PC-3 (cell line): ENCODE data around the gene FGFRL1. TPM values are rescaled to one million over a fixed set of nuclear protein-coding genes. Genes with fewer than 3 reads are reported as not detected.

Source experiments
- ATAC-seq: fragments of 200-7000 bp; cut with Tn5 transposase; 2 replicates; pipeline ENCODE4 v1.9.1; 2020; ENCODE audit warnings: mild to moderate bottlenecking, moderate library complexity
- BruUV-seq: library from RNA; stranded (reverse); fragments of 400-500 nt; replicated peaks from 2 replicates; lab custom pipeline; 2021; lab: Mats Ljungman, UMichigan
- CTCF ChIA-PET: fragments of 300-600 bp; sonication (Branson Sonifier 250); formaldehyde crosslinking; loops from one replicate; lab custom pipeline; 2022; ENCODE audit warnings: antibody characterized with exemption; lab: Charles Lee
- POLR2A ChIA-PET: fragments of 300-600 bp; sonication (Branson Sonifier 250); formaldehyde crosslinking; loops from one replicate; lab custom pipeline; 2022; ENCODE audit warnings: antibody characterized with exemption; ENCODE audit not compliant: unreplicated experiment; lab: Charles Lee
- DNase-seq: peaks from one replicate; pipeline ENCODE4 v3.0.0-alpha.2; 2015
- H2AFZ ChIP-seq: fragments of 300-600 bp; sonication (generic); 2 replicates; pipeline ENCODE4 v1.6.0; 2016; ENCODE audit warnings: antibody characterized with exemption, low read length
- H3F3A ChIP-seq: fragments of 300-600 bp; sonication (generic); one replicate; pipeline ENCODE4 v1.6.0; 2017; ENCODE audit warnings: antibody characterized with exemption, low read length, control low read depth, mild to moderate bottlenecking; ENCODE audit not compliant: unreplicated experiment
- H3K27ac ChIP-seq: fragments of 300-600 bp; sonication (generic); 2 replicates; pipeline ENCODE4 v1.5.1; 2016; ENCODE audit warnings: mild to moderate bottlenecking, low read length
- H3K27me3 ChIP-seq: fragments of 300-600 bp; sonication (generic); 2 replicates; pipeline ENCODE4 v1.6.1; 2016; ENCODE audit warnings: low read length, mixed read lengths
- H3K36me3 ChIP-seq: fragments of 300-600 bp; sonication (generic); 2 replicates; pipeline ENCODE4 v1.6.1; 2016; ENCODE audit warnings: low read depth, mixed run types, low read length, mixed read lengths
- H3K4me1 ChIP-seq: fragments of 300-600 bp; sonication (generic); 2 replicates; pipeline ENCODE4 v1.5.1; 2016; ENCODE audit warnings: low read length; ENCODE audit not compliant: insufficient read depth
- H3K4me2 ChIP-seq: fragments of 300-600 bp; sonication (generic); 2 replicates; pipeline ENCODE4 v1.6.0; 2016; ENCODE audit warnings: low read length
- H3K4me3 ChIP-seq: fragments of 300-600 bp; sonication (generic); 2 replicates; pipeline ENCODE4 v1.5.1; 2016; ENCODE audit warnings: mild to moderate bottlenecking, low read length, mixed read lengths
- H3K79me2 ChIP-seq: fragments of 300-600 bp; sonication (generic); 2 replicates; pipeline ENCODE4 v1.6.1; 2017; ENCODE audit warnings: low read length, mixed read lengths
- H3K9ac ChIP-seq: fragments of 300-600 bp; sonication (generic); 2 replicates; pipeline ENCODE4 v1.6.0; 2016; ENCODE audit warnings: mild to moderate bottlenecking, low read length
- H3K9me2 ChIP-seq: fragments of 300-600 bp; sonication (generic); replicated peaks from 2 replicates; pipeline ENCODE4 v1.6.1; 2016; ENCODE audit warnings: mixed run types, low read length, mixed read lengths
- H3K9me3 ChIP-seq: fragments of 300-600 bp; sonication (generic); 2 replicates; pipeline ENCODE4 v1.6.1; 2016; ENCODE audit warnings: low read length, mixed read lengths
- H4K20me1 ChIP-seq: fragments of 300-600 bp; sonication (generic); 2 replicates; pipeline ENCODE4 v1.6.1; 2016; ENCODE audit warnings: low read length, mixed read lengths
- EZH2 ChIP-seq: fragments of 300-600 bp; sonication (generic); IDR thresholded peaks from one replicate; pipeline ENCODE4 v1.6.1; 2017; ENCODE audit warnings: antibody characterized with exemption, mild to moderate bottlenecking, low read length; ENCODE audit not compliant: unreplicated experiment
- EZH2phosphoT487 ChIP-seq: fragments of 300-600 bp; sonication (generic); IDR thresholded peaks from 2 replicates; pipeline ENCODE4 v1.6.1; 2018; ENCODE audit warnings: mild to moderate bottlenecking, antibody characterized with exemption, low read length, borderline replicate concordance
- intact Hi-C: fragments of 100-400 bp; cut with micrococcal nuclease; formaldehyde crosslinking; loops from 2 replicates; pipeline ENCODE4 v1.9.0; 2023
- total RNA-seq: library from RNA; depleted of rRNA; stranded (reverse); fragments of >200 nt; gene quantifications from 2 replicates; pipeline ENCODE4 v1.2.3, GENCODE V29; 2014
- TF ChIP-seq, protein P1 (sequence below): fragments of 300-600 bp; sonication (generic); conservative IDR thresholded peaks from 2 replicates; pipeline ENCODE4 v1.5.1; 2017; ENCODE audit warnings: antibody characterized with exemption, low read depth, mild to moderate bottlenecking, low read length

The FGFRL1 gene
- total RNA-seq, 1 experiment from 2014 or later = 31.2 TPM

DNA sequence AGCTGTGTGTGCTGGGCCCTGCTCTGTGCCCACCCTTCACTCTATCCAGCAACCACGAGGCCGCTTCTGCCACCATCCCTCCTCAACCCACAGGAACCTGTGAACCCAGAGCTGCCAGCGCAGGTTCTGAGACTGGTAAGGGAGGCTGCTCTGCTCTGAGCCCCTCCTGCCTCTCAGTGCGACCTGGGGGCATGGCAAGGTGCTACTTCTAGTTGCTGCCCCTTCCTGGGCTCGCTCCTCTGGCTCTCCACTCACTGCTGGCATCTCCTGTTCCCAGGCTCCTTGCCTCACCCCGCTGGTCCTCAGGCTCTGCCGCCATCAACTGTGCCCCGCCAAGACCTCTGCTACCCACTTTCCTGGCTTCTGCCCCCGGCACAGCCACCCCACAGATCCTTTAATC, 62.7 kb downstream of the FGFRL1 start:
- Histone ChIP-seq H3K4me2 (no peak overlapping the region), H3K4me1 (no peaks in the 10 kb centered on the region), H3K27me3 (no peaks in the 10 kb centered on the region), H3K9me2 (no peaks in the 10 kb centered on the region), H4K20me1 (no peaks in the 10 kb centered on the region), H3F3A (no peaks in the 10 kb centered on the region), H3K9me3 (no peaks in the 10 kb centered on the region), H2AFZ (no peak overlapping the region), H3K27ac (no peak overlapping the region), H3K36me3 (no peaks in the 10 kb centered on the region), H3K79me2 (no peaks in the 10 kb centered on the region), H3K4me3 (no peak overlapping the region), H3K9ac (no peak overlapping the region)
- intact Hi-C loops = no loop called here
- no peak for DNase-seq
- TF ChIP-seq, protein P1, sequence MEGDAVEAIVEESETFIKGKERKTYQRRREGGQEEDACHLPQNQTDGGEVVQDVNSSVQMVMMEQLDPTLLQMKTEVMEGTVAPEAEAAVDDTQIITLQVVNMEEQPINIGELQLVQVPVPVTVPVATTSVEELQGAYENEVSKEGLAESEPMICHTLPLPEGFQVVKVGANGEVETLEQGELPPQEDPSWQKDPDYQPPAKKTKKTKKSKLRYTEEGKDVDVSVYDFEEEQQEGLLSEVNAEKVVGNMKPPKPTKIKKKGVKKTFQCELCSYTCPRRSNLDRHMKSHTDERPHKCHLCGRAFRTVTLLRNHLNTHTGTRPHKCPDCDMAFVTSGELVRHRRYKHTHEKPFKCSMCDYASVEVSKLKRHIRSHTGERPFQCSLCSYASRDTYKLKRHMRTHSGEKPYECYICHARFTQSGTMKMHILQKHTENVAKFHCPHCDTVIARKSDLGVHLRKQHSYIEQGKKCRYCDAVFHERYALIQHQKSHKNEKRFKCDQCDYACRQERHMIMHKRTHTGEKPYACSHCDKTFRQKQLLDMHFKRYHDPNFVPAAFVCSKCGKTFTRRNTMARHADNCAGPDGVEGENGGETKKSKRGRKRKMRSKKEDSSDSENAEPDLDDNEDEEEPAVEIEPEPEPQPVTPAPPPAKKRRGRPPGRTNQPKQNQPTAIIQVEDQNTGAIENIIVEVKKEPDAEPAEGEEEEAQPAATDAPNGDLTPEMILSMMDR = no peak
- TF ChIP-seq EZH2 (no peak), EZH2phosphoT487 (no peak)
- ChIA-PET CTCF (no interaction called here), POLR2A (no interaction called here)
- BruUV-seq = no TSS peak
- no peak for ATAC-seq

DNA sequence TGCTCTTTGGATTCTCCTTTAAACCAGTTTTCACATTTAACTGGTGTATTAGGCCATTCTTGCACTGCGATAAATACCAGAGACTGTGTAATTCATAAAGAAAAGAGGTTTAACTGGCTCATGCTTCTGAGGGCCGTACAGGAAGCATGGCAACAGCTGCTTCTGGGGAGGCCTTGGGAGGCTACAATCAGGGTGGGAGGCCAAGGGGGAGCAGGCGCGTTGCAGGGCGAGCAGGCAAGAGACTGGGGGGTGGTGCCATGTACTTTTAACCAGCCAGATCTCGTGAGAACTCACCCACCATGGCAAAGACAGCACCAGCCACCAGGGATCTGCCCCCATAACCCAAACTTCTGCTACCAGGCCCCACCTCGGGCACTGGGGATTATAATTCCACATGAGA, 63.8 kb downstream of the FGFRL1 start:
- H3K36me3 ChIP-seq = no peaks in the 10 kb centered on the region
- H3K4me1 ChIP-seq = no peaks in the 10 kb centered on the region
- no peaks in the 10 kb centered on the region for H3F3A ChIP-seq
- H3K27me3 ChIP-seq = no peaks in the 10 kb centered on the region
- CTCF ChIA-PET = no interaction called here
- H3K27ac ChIP-seq = no peak overlapping the region
- H3K4me2 ChIP-seq = no peak overlapping the region
- POLR2A ChIA-PET = no interaction called here
- ATAC-seq (no peak), DNase-seq (no peak)
- TF ChIP-seq EZH2 (no peak), EZH2phosphoT487 (no peak)
- TF ChIP-seq, protein P1 = no peak
- no peaks in the 10 kb centered on the region for H4K20me1 ChIP-seq
- no peak overlapping the region for H3K4me3 ChIP-seq
- no peaks in the 10 kb centered on the region for H3K9me3 ChIP-seq
- no peaks in the 10 kb centered on the region for H3K79me2 ChIP-seq
- H3K9me2 ChIP-seq = no peaks in the 10 kb centered on the region
- H2AFZ ChIP-seq = no peak overlapping the region
- intact Hi-C loops = no loop called here
- H3K9ac ChIP-seq = no peak overlapping the region
- BruUV-seq = no TSS peak

DNA sequence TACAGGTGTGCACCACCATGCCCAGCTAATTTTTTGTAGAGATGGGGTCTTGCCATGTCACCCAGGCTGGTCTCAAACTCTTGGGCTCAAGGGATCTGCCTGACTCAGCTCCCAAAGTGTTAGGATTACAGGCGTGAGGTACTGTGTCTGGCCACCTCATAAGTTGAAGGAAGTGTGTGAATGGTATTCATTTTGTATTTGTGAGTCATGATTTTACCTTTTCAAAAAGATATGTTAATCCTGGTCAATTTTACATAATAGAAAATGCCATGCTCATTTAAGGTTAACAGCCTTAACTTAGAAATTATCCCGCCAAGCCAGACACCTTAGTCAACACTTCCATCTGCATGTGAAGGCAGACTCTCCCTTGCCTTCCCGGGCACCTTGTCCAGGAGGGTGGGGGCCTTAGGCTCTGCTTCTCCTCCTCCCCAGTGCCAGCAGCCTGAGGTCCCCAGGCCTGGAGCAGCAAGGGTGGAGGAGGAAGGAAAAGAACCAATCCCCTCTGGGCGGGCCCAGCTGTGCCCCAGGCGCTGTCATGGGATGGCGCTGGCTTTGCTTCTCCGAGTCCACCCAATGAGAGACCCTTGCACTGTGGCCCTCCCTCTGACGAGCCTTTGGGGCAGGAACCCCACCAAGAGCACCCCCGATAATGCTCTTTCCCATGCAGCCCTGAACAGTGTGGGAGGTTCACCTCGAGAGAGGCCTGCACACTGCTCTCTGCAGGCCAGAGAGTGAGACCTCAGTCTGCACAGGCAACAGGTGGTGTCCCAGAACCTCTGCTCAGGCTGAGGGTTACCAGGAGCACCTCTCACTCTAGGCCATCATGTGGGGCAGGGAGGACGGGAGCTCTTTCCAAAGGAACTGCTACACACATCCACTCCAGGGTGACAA, 64.6 kb downstream of the FGFRL1 start:
- POLR2A ChIA-PET = no interaction called here
- intact Hi-C loops = no loop called here
- no peaks in the 10 kb centered on the region for H3K79me2 ChIP-seq

More for the DNA sequence above, 64.6 kb downstream of the FGFRL1 start:
- CTCF ChIA-PET = no interaction called here
- no peak for TF ChIP-seq EZH2
- TF ChIP-seq, protein P1 = no peak
- no peak for TF ChIP-seq EZH2phosphoT487
- ATAC-seq = no peak
- H3K4me2 ChIP-seq = no peak overlapping the region
- no peaks in the 10 kb centered on the region for H3K9me2 ChIP-seq
- no peaks in the 10 kb centered on the region for H3K36me3 ChIP-seq
- no peak for DNase-seq
- H3K9me3 ChIP-seq = no peaks in the 10 kb centered on the region
- BruUV-seq = no TSS peak
- H3K4me3 ChIP-seq = no peak overlapping the region
- peaks cover 6% of the 10 kb centered on the region for H3K4me1 ChIP-seq
- no peaks in the 10 kb centered on the region for H3F3A ChIP-seq
- no peaks in the 10 kb centered on the region for H4K20me1 ChIP-seq
- H3K27me3 ChIP-seq = no peaks in the 10 kb centered on the region
- no peak overlapping the region for H3K27ac ChIP-seq
- H3K9ac ChIP-seq = no peak overlapping the region
- no peak overlapping the region for H2AFZ ChIP-seq
